ENCODE results near the gene ABHD6. TPM values are rescaled to one million over a fixed set of nuclear protein-coding genes. Genes with fewer than 3 reads are reported as not detected.
"Not testable (repeated sequence)": the region's sequence is repeated elsewhere in the genome, so short reads cannot be mapped to it uniquely, and the experiment has no call there.

The ABHD6 gene
- polyA plus RNA-seq, 1 donor: 33.8 TPM

GRCh38 chr3:58332575-58333188 is 95.1 kb downstream of the ABHD6 start, which contains the start of gene PXK:
PXK (plus strand) TSS chr3:58332892; CDS start chr3:58332989, 97 bp downstream.
- Histone ChIP-seq H3K9me3 (ENCODE audit: control insufficient read depth, low read depth, low read length) (no peaks in the 10 kb centered on the region), H3K36me3 (ENCODE audit: control insufficient read depth, insufficient read depth, low read length) (no peaks in the 10 kb centered on the region), H3K4me3 (ENCODE audit: low read length) (peak within 1 kb of the TSS; percentile 62), H3K4me1 (ENCODE audit: control insufficient read depth, insufficient read depth, low read length) (no peaks in the 10 kb centered on the region), H3K27me3 (ENCODE audit: control insufficient read depth, insufficient read depth, low read length) (peaks cover 11% of the 10 kb centered on the region), H3K27ac (ENCODE audit: low read length) (no peak within 1 kb of the TSS)
- WGBS (ENCODE audit: insufficient coverage, low lambda C conversion rate): no CpG with 5 or more reads among the region's 79 CpGs
- DNase-seq: peak; percentile 54 to 87

GRCh38 chr3:58333206-58334012 is 95.8 kb downstream of the ABHD6 start:
- H3K4me1 ChIP-seq (ENCODE audit: control insufficient read depth, insufficient read depth, low read length): no peaks in the 10 kb centered on the region

GRCh38 chr3:58334013-58334321 is 96.4 kb downstream of the ABHD6 start:
- H3K4me3 ChIP-seq (ENCODE audit: low read length): peak overlapping the region; percentile 62
- DNase-seq: no peak
- H3K27me3 ChIP-seq (ENCODE audit: control insufficient read depth, insufficient read depth, low read length): peaks cover 9% of the 10 kb centered on the region
- no peaks in the 10 kb centered on the region for H3K4me1 ChIP-seq (ENCODE audit: control insufficient read depth, insufficient read depth, low read length)
- H3K9me3 ChIP-seq (ENCODE audit: control insufficient read depth, low read depth, low read length): no peaks in the 10 kb centered on the region
- 10% methylated on average over 2 of the region's 4 CpGs for WGBS (ENCODE audit: insufficient coverage, low lambda C conversion rate)
- H3K36me3 ChIP-seq (ENCODE audit: control insufficient read depth, insufficient read depth, low read length): no peaks in the 10 kb centered on the region
- no peak overlapping the region for H3K27ac ChIP-seq (ENCODE audit: low read length)

More at GRCh38 chr3:58333206-58334012, 95.8 kb downstream of the ABHD6 start:
- Histone ChIP-seq H3K27ac (ENCODE audit: low read length) (no peak overlapping the region), H3K4me3 (ENCODE audit: low read length) (peak overlapping the region; percentile 62), H3K27me3 (ENCODE audit: control insufficient read depth, insufficient read depth, low read length) (peaks cover 9% of the 10 kb centered on the region), H3K36me3 (ENCODE audit: control insufficient read depth, insufficient read depth, low read length) (no peaks in the 10 kb centered on the region), H3K9me3 (ENCODE audit: control insufficient read depth, low read depth, low read length) (no peaks in the 10 kb centered on the region)
- WGBS (ENCODE audit: insufficient coverage, low lambda C conversion rate): 0% methylated on average over 1 of the region's 37 CpGs
- peak in 1 of 2 donors; percentile 48 for DNase-seq

- H3K4me3 ChIP-seq (ENCODE audit: low read length): no peak overlapping the region
- no CpG with 5 or more reads among the region's 1 CpG for WGBS (ENCODE audit: insufficient coverage, low lambda C conversion rate)
- no peaks in the 10 kb centered on the region for H3K9me3 ChIP-seq (ENCODE audit: control insufficient read depth, low read depth, low read length)
- no peaks in the 10 kb centered on the region for H3K36me3 ChIP-seq (ENCODE audit: control insufficient read depth, insufficient read depth, low read length)
- no peak for DNase-seq
- H3K4me1 ChIP-seq (ENCODE audit: control insufficient read depth, insufficient read depth, low read length): no peaks in the 10 kb centered on the region
- peaks cover 9% of the 10 kb centered on the region for H3K27me3 ChIP-seq (ENCODE audit: control insufficient read depth, insufficient read depth, low read length)
- H3K27ac ChIP-seq (ENCODE audit: low read length): no peak overlapping the region
Observed at GRCh38 chr3:58334506-58334884, 96.9 kb downstream of the ABHD6 start.

GRCh38 chr3:58335652-58335947 is 98.0 kb downstream of the ABHD6 start:
- H3K27ac ChIP-seq (ENCODE audit: low read length): no peak overlapping the region
- no peak for DNase-seq
- H3K36me3 ChIP-seq (ENCODE audit: control insufficient read depth, insufficient read depth, low read length): no peaks in the 10 kb centered on the region
- WGBS (ENCODE audit: insufficient coverage, low lambda C conversion rate): no CpG with 5 or more reads among the region's 1 CpG
- no peaks in the 10 kb centered on the region for H3K9me3 ChIP-seq (ENCODE audit: control insufficient read depth, low read depth, low read length)
- H3K4me3 ChIP-seq (ENCODE audit: low read length): no peak overlapping the region
- no peaks in the 10 kb centered on the region for H3K4me1 ChIP-seq (ENCODE audit: control insufficient read depth, insufficient read depth, low read length)
- H3K27me3 ChIP-seq (ENCODE audit: control insufficient read depth, insufficient read depth, low read length): peaks cover 9% of the 10 kb centered on the region

GRCh38 chr3:58336135-58336882 is 98.7 kb downstream of the ABHD6 start:
- Histone ChIP-seq H3K4me3 (ENCODE audit: low read length) (no peak overlapping the region), H3K27ac (ENCODE audit: low read length) (no peak overlapping the region), H3K36me3 (ENCODE audit: control insufficient read depth, insufficient read depth, low read length) (no peaks in the 10 kb centered on the region), H3K4me1 (ENCODE audit: control insufficient read depth, insufficient read depth, low read length) (no peaks in the 10 kb centered on the region), H3K9me3 (ENCODE audit: control insufficient read depth, low read depth, low read length) (no peaks in the 10 kb centered on the region), H3K27me3 (ENCODE audit: control insufficient read depth, insufficient read depth, low read length) (peaks cover 9% of the 10 kb centered on the region)
- WGBS (ENCODE audit: insufficient coverage, low lambda C conversion rate): no CpG with 5 or more reads among the region's 3 CpGs
- DNase-seq: no peak

GRCh38 chr3:58337190-58337589 is 99.6 kb downstream of the ABHD6 start:
- Histone ChIP-seq H3K27ac (ENCODE audit: low read length) (no peak overlapping the region), H3K36me3 (ENCODE audit: control insufficient read depth, insufficient read depth, low read length) (no peaks in the 10 kb centered on the region), H3K4me3 (ENCODE audit: low read length) (no peak overlapping the region), H3K27me3 (ENCODE audit: control insufficient read depth, insufficient read depth, low read length) (peaks cover 3% of the 10 kb centered on the region), H3K4me1 (ENCODE audit: control insufficient read depth, insufficient read depth, low read length) (no peaks in the 10 kb centered on the region), H3K9me3 (ENCODE audit: control insufficient read depth, low read depth, low read length) (no peaks in the 10 kb centered on the region)
- WGBS (ENCODE audit: insufficient coverage, low lambda C conversion rate): no CpG with 5 or more reads among the region's 1 CpG
- DNase-seq: no peak

- H3K27ac ChIP-seq (ENCODE audit: low read length); H3K4me3 ChIP-seq (ENCODE audit: low read length); H3K9me3 ChIP-seq (ENCODE audit: control insufficient read depth, low read depth, low read length); H3K4me1 ChIP-seq (ENCODE audit: control insufficient read depth, insufficient read depth, low read length); H3K36me3 ChIP-seq (ENCODE audit: control insufficient read depth, insufficient read depth, low read length); DNase-seq; H3K27me3 ChIP-seq (ENCODE audit: control insufficient read depth, insufficient read depth, low read length): not testable (repeated sequence)
- no CpG with 5 or more reads among the region's 12 CpGs for WGBS (ENCODE audit: insufficient coverage, low lambda C conversion rate)
Observed at GRCh38 chr3:58339146-58339545, 101.6 kb downstream of the ABHD6 start.

- Histone ChIP-seq H3K9me3 (ENCODE audit: control insufficient read depth, low read depth, low read length) (no peaks in the 10 kb centered on the region), H3K4me1 (ENCODE audit: control insufficient read depth, insufficient read depth, low read length) (no peaks in the 10 kb centered on the region)
- DNase-seq: no peak
Observed at GRCh38 chr3:58340594-58341244, 103.1 kb downstream of the ABHD6 start.

GRCh38 chr3:58341376-58341775 is 103.8 kb downstream of the ABHD6 start:
- H3K36me3 ChIP-seq (ENCODE audit: control insufficient read depth, insufficient read depth, low read length): no peaks in the 10 kb centered on the region
- H3K4me3 ChIP-seq (ENCODE audit: low read length): no peak overlapping the region
- no CpG with 5 or more reads among the region's 3 CpGs for WGBS (ENCODE audit: insufficient coverage, low lambda C conversion rate)
- no peak for DNase-seq
- no peak overlapping the region for H3K27ac ChIP-seq (ENCODE audit: low read length)
- H3K27me3 ChIP-seq (ENCODE audit: control insufficient read depth, insufficient read depth, low read length): no peaks in the 10 kb centered on the region
- H3K9me3 ChIP-seq (ENCODE audit: control insufficient read depth, low read depth, low read length): no peaks in the 10 kb centered on the region
- H3K4me1 ChIP-seq (ENCODE audit: control insufficient read depth, insufficient read depth, low read length): no peaks in the 10 kb centered on the region

More at GRCh38 chr3:58340594-58341244, 103.1 kb downstream of the ABHD6 start:
- H3K27ac ChIP-seq (ENCODE audit: low read length): no peak overlapping the region
- no peaks in the 10 kb centered on the region for H3K36me3 ChIP-seq (ENCODE audit: control insufficient read depth, insufficient read depth, low read length)
- no peak overlapping the region for H3K4me3 ChIP-seq (ENCODE audit: low read length)
- no peaks in the 10 kb centered on the region for H3K27me3 ChIP-seq (ENCODE audit: control insufficient read depth, insufficient read depth, low read length)
- WGBS (ENCODE audit: insufficient coverage, low lambda C conversion rate): no CpG with 5 or more reads among the region's 3 CpGs
